Endothelial cell of umbilical vein (primary cell): ENCODE data around the gene SGSM1. TPM values are rescaled to one million over a fixed set of nuclear protein-coding genes. Genes with fewer than 3 reads are reported as not detected.

ENCODE experiments used
- BruUV-seq: library from RNA; stranded (reverse); fragments of 400-500 nt; replicated peaks from 2 replicates; lab custom pipeline; 2021; lab: Mats Ljungman, UMichigan
- CTCF ChIA-PET: fragments of 300-600, 350-600 bp; sonication (Branson Sonifier 250); formaldehyde crosslinking; loops from one replicate; lab custom pipeline; 2021; ENCODE audit warnings: antibody characterized with exemption, inconsistent platforms; lab: Charles Lee
- POLR2A ChIA-PET: fragments of 300-600, 350-600 bp; sonication (Branson Sonifier 250); formaldehyde crosslinking; loops from one replicate; lab custom pipeline; 2021; ENCODE audit warnings: antibody characterized with exemption, inconsistent platforms; lab: Charles Lee
- DNase-seq: peaks from one replicate; pipeline ENCODE4 v3.0.0-alpha.2; 2011; ENCODE audit warnings: low read depth, low spot score
- FAIRE-seq: peaks from 2 replicates; lab custom pipeline; 2011; peaks lifted over from hg19 to GRCh38; lab: Jason Lieb, UNC
- H2AFZ ChIP-seq: 2 replicates; pipeline ENCODE4 v1.6.0; 2012; ENCODE audit warnings: low read depth, low read length, control low read depth, inconsistent platforms
- H3K27ac ChIP-seq: 2 replicates; pipeline ENCODE4 v1.5.1; 2011; ENCODE audit warnings: low read depth, mild to moderate bottlenecking, control low read depth, low read length, moderate library complexity; ENCODE audit not compliant: insufficient read depth
- H3K27me3 ChIP-seq, 2 experiments: 2 replicates each; pipeline versions ENCODE4 v1.6.0 to v1.6.1; 2011; ENCODE audit warnings: low read length in 2 of 2, mixed read lengths in 1 of 2; ENCODE audit not compliant: control insufficient read depth in 2 of 2, insufficient read depth in 2 of 2
- H3K36me3 ChIP-seq, 2 experiments: 2 replicates in 1 of 2; 3 replicates in 1 of 2; pipeline ENCODE4 v1.5.1; 2011; ENCODE audit warnings: low read length in 2 of 2, mild to moderate bottlenecking in 1 of 2, moderate library complexity in 1 of 2; ENCODE audit not compliant: control insufficient read depth in 2 of 2, insufficient read depth in 2 of 2; ENCODE audit errors: extremely low read depth in 1 of 2
- H3K4me1 ChIP-seq: 3 replicates; pipeline ENCODE4 v1.5.1; 2011; ENCODE audit warnings: mild to moderate bottlenecking, low read length; ENCODE audit not compliant: control insufficient read depth, insufficient read depth; ENCODE audit errors: extremely low read depth
- H3K4me2 ChIP-seq: 2 replicates; pipeline ENCODE4 v1.6.1; 2011; ENCODE audit warnings: low read length, control low read depth, mixed read lengths; ENCODE audit not compliant: insufficient read depth
- H3K4me3 ChIP-seq, 3 experiments: fragments of 200-600 bp in 1 of 3; sonication (generic), shearing (Covaris generic) in 1 of 3; replicated peaks in 1 of 3; 2 replicates each; pipeline ENCODE4 v1.5.1; 2011 to 2016; ENCODE audit warnings: control low read depth in 3 of 3, low read length in 3 of 3, mild to moderate bottlenecking in 2 of 3, inconsistent platforms in 1 of 3, low read depth in 1 of 3, moderate library complexity in 1 of 3; ENCODE audit not compliant: insufficient read depth in 1 of 3
- H3K79me2 ChIP-seq: 2 replicates; pipeline ENCODE4 v1.6.0; 2012; ENCODE audit warnings: low read length, inconsistent platforms; ENCODE audit not compliant: control insufficient read depth, insufficient read depth
- H3K9ac ChIP-seq: replicated peaks from 2 replicates; pipeline ENCODE3; 2011; ENCODE audit warnings: low read length, control low read depth; ENCODE audit not compliant: insufficient read depth; ENCODE audit errors: extremely low read depth
- H3K9me1 ChIP-seq: replicated peaks from 3 replicates; pipeline ENCODE4 v1.6.0; 2011; ENCODE audit warnings: mild to moderate bottlenecking, low read length; ENCODE audit not compliant: control insufficient read depth, insufficient read depth; ENCODE audit errors: extremely low read depth
- H3K9me3 ChIP-seq: replicated peaks from 2 replicates; pipeline ENCODE4 v1.5.1; 2012; ENCODE audit warnings: low read length, inconsistent platforms; ENCODE audit not compliant: control insufficient read depth, insufficient read depth
- H4K20me1 ChIP-seq: replicated peaks from 2 replicates; pipeline ENCODE3; 2011; ENCODE audit warnings: mild to moderate bottlenecking, low read length; ENCODE audit not compliant: control insufficient read depth, insufficient read depth; ENCODE audit errors: extremely low read depth
- CTCF ChIP-seq, 2 donors: IDR thresholded peaks; 1 replicate in 1 of 2; 2 replicates in 1 of 2; pipeline ENCODE4 v1.5.1; 2011; ENCODE audit warnings: low read length in 2 of 2, mild to moderate bottlenecking in 2 of 2, moderate library complexity in 2 of 2, control low read depth in 1 of 2, inconsistent platforms in 1 of 2, low read depth in 1 of 2; ENCODE audit not compliant: insufficient read depth in 1 of 2; ENCODE audit errors: extremely low read depth in 1 of 2
- EZH2 ChIP-seq: IDR thresholded peaks from 2 replicates; pipeline ENCODE4 v1.6.1; 2012; ENCODE audit warnings: borderline replicate concordance, low read depth, mild to moderate bottlenecking, moderate library complexity, low read length, inconsistent platforms; ENCODE audit not compliant: severe bottlenecking
- FOS ChIP-seq: IDR thresholded peaks from 2 replicates; pipeline ENCODE4 v1.6.1; 2011; ENCODE audit warnings: mild to moderate bottlenecking, low read length, moderate library complexity, borderline replicate concordance; ENCODE audit not compliant: insufficient read depth
- GATA2 ChIP-seq: IDR thresholded peaks from 2 replicates; pipeline ENCODE4 v1.7.0; 2011; ENCODE audit warnings: low read depth, mild to moderate bottlenecking, moderate library complexity, mixed read lengths, low read length; ENCODE audit not compliant: insufficient read length, insufficient read depth
- JUN ChIP-seq: IDR thresholded peaks from 2 replicates; pipeline ENCODE4 v1.6.1; 2011; ENCODE audit warnings: borderline replicate concordance, low read depth; ENCODE audit not compliant: insufficient read length, insufficient read depth
- MYC ChIP-seq: IDR thresholded peaks from one replicate; pipeline ENCODE4 v1.6.1; 2011; ENCODE audit warnings: mild to moderate bottlenecking, low read depth, low read length
- POLR2A ChIP-seq: IDR thresholded peaks from 2 replicates; pipeline ENCODE4 v1.6.1; 2012; ENCODE audit warnings: low read depth, mild to moderate bottlenecking, control low read depth, low read length
- POLR2AphosphoS5 ChIP-seq: IDR thresholded peaks from 2 replicates; pipeline ENCODE4 v1.6.1; 2012; ENCODE audit warnings: low read depth, mild to moderate bottlenecking, control low read depth, low read length, moderate library complexity; ENCODE audit not compliant: insufficient read depth
- dilution Hi-C: fragments of 300-500 bp; cut with MboI; formaldehyde crosslinking; loops from one replicate; pipeline ENCODE4 v1.15.0; 2019; ENCODE audit warnings: low sequenced_read_pairs; ENCODE audit not compliant: extremely low pct_ligation_motif_present
- intact Hi-C: fragments of 100-400 bp; cut with micrococcal nuclease; formaldehyde crosslinking; loops from one replicate; pipeline ENCODE4 v1.10.0; 2022
- polyA plus RNA-seq, 4 experiments: library from polyadenylated mRNA; depleted of rRNA in 3 of 4; stranded (reverse) in 3 of 4; unstranded in 1 of 4; fragments of >200 nt; gene quantifications; 2 replicates each; pipeline versions ENCODE4 v1.2.1 to v1.2.3, GENCODE V29; 2011 to 2012; ENCODE audit warnings: missing spikeins in 1 of 4
- total RNA-seq: library from RNA; stranded (reverse); gene quantifications from 2 replicates; pipeline ENCODE4 v1.2.3, GENCODE V29; 2021
- TF ChIP-seq, protein P1 (sequence below): IDR thresholded peaks from 2 replicates; pipeline ENCODE4 v1.6.1; 2011; ENCODE audit not compliant: insufficient read depth, insufficient read length

The SGSM1 gene
- total and polyA plus RNA-seq, 2 donors (not counting 3 experiments of a cell fraction or from before 2014, with no cell fraction given) = 0.10 to 1.1 TPM

- no TSS peak for BruUV-seq
- H4K20me1 ChIP-seq = no peaks in the 10 kb centered on the region
- no peaks in the 10 kb centered on the region for H3K9me3 ChIP-seq
- H3K4me2 ChIP-seq = no peak overlapping the region
- FAIRE-seq = no peak
- no peaks in the 10 kb centered on the region for H3K79me2 ChIP-seq
- H3K27ac ChIP-seq = no peak overlapping the region
- peaks cover 3 to 4% of the 10 kb centered on the region in 2 experiments for H3K27me3 ChIP-seq
- H3K9ac ChIP-seq = no peak overlapping the region
- intact Hi-C loops = no loop called here
- no peaks in the 10 kb centered on the region for H3K9me1 ChIP-seq
- POLR2A ChIA-PET = no interaction called here
- no peak overlapping the region for H3K4me3 ChIP-seq
- dilution Hi-C loops = no loop called here
- no peak overlapping the region for H2AFZ ChIP-seq
- TF ChIP-seq EZH2 (no peak), JUN (no peak), GATA2 (no peak), CTCF (IDR thresholded peaks at IDR 0.05; ENCODE audit: extremely low read depth in 1 of 2, insufficient read depth in 1 of 2, low read depth in 1 of 2, low read length in 2 of 2) (no peak), FOS (no peak), MYC (no peak), POLR2A (no peak), POLR2AphosphoS5 (no peak)
- TF ChIP-seq, protein P1, sequence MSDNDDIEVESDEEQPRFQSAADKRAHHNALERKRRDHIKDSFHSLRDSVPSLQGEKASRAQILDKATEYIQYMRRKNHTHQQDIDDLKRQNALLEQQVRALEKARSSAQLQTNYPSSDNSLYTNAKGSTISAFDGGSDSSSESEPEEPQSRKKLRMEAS = no peak
- CTCF ChIA-PET = interaction anchor here (1.0 to 1.1 kb wide), 2 partner anchors 54 to 81 kb away, joined by 3 read pairs; no protein-coding TSS in a partner anchor
- H3K36me3 ChIP-seq = no peaks in the 10 kb centered on the region
- no peak for DNase-seq
- no peaks in the 10 kb centered on the region for H3K4me1 ChIP-seq
These were observed 51.6 kb downstream of the SGSM1 start for GRCh38 chr22:24857576-24857975.
